ENCODE measurements around the gene FOSB. TPM values are rescaled to one million over a fixed set of nuclear protein-coding genes. Genes with fewer than 3 reads are reported as not detected.

Gene FOSB
- total and polyA plus RNA-seq, 2 donors (not counting 1 experiment from before 2014, with no cell fraction given) = 2.8 to 24.9 TPM

GRCh38 chr19:45477713-45478453 lies 10.1 kb downstream of the FOSB start:
- Histone ChIP-seq H3K27me3 (ENCODE audit: control insufficient read depth, insufficient read depth, low read length) (no peaks in the 10 kb centered on the region), H2AFZ (ENCODE audit: low read length) (no peak overlapping the region), H3K4me1 (ENCODE audit: control insufficient read depth, extremely low read depth, insufficient read depth, low read length) (peaks cover 6% of the 10 kb centered on the region), H3K9me3 (ENCODE audit: control insufficient read depth, insufficient read depth, low read depth, low read length) (no peaks in the 10 kb centered on the region), H3K36me3 (ENCODE audit: control insufficient read depth, insufficient read depth, low read length) (no peaks in the 10 kb centered on the region), H3K9ac (ENCODE audit: insufficient read depth, low read length) (peak overlapping the region; percentile 84), H3K79me2 (ENCODE audit: control insufficient read depth, insufficient read depth, low read length) (peaks cover 32% of the 10 kb centered on the region), H4K20me1 (ENCODE audit: control insufficient read depth, extremely low read depth, insufficient read depth, low read length) (no peaks in the 10 kb centered on the region), H3K4me3 (replicated peaks in 1 of 4; ENCODE audit: control extremely low read depth in 1 of 4, insufficient read depth in 1 of 4, low read depth in 3 of 4, low read length in 4 of 4) (peak overlapping the region; percentile 59 to 73 (median 65)), H3K4me2 (ENCODE audit: extremely low read depth, insufficient read depth, low read length) (peak overlapping the region; percentile 82), H3K27ac (ENCODE audit: insufficient read depth, low read length) (peak overlapping the region; percentile 99)
- no peak for TF ChIP-seq EZH2 (IDR thresholded peaks at IDR 0.05; ENCODE audit: low read length, missing control alignments)
- TF ChIP-seq, protein P1, sequence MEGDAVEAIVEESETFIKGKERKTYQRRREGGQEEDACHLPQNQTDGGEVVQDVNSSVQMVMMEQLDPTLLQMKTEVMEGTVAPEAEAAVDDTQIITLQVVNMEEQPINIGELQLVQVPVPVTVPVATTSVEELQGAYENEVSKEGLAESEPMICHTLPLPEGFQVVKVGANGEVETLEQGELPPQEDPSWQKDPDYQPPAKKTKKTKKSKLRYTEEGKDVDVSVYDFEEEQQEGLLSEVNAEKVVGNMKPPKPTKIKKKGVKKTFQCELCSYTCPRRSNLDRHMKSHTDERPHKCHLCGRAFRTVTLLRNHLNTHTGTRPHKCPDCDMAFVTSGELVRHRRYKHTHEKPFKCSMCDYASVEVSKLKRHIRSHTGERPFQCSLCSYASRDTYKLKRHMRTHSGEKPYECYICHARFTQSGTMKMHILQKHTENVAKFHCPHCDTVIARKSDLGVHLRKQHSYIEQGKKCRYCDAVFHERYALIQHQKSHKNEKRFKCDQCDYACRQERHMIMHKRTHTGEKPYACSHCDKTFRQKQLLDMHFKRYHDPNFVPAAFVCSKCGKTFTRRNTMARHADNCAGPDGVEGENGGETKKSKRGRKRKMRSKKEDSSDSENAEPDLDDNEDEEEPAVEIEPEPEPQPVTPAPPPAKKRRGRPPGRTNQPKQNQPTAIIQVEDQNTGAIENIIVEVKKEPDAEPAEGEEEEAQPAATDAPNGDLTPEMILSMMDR (conservative IDR thresholded peaks at IDR 0.05 in 1 of 2, IDR thresholded peaks at IDR 0.05 in 1 of 2; ENCODE audit: low read depth in 1 of 2, low read length in 2 of 2) = no peak
- DNase-seq (ENCODE audit: low read depth in 2 of 2) = no peak

DNA sequence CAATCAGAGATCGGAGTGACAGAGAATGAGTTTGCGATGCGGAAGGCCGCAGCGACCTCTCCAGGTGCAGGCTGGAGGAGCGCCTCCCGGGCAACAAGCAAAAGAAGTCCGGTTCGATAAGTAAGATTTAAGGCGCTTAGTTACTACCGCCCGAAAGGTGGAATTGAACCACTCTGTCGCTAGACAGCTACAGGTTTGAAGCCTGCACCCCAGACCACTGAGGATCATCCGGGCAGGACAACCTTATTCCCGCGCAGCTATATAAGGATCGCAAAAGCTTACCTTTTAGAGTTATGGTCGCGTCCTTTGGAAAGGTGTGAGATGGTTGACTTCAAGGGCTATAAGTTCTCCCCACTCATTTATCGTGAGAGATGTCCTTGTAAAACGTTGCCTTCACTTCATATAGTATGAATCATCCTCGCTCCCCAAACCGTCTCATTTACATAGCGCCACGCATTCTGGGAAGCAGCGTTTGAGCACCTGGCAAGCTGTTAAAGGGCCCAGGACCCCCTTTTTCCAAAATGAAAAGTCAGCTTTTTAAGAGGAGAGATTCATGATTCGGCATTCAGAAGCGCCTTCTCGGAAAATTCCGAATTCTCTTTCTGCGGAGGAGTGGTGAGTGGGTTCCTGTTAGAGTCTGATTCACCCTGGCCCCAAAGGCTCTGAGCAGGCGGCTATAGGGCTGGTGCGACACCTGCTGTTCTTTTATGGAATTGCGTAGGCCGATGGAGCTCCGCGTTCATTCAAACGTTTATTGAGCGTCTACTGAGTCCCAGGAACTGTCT lies 10.8 kb downstream of the FOSB start:
- no peaks in the 10 kb centered on the region for H3K27me3 ChIP-seq (ENCODE audit: control insufficient read depth, insufficient read depth, low read length)
- peak overlapping the region; percentile 72 for H2AFZ ChIP-seq (ENCODE audit: low read length)
- H3K27ac ChIP-seq (ENCODE audit: insufficient read depth, low read length) = peak overlapping the region; percentile 99
- peak overlapping the region; percentile 84 for H3K9ac ChIP-seq (ENCODE audit: insufficient read depth, low read length)
- TF ChIP-seq, protein P1 (conservative IDR thresholded peaks at IDR 0.05 in 1 of 2, IDR thresholded peaks at IDR 0.05 in 1 of 2; ENCODE audit: low read depth in 1 of 2, low read length in 2 of 2) = peak; percentile 96 to 97
- no peak for TF ChIP-seq EZH2 (IDR thresholded peaks at IDR 0.05; ENCODE audit: low read length, missing control alignments)
- DNase-seq (ENCODE audit: low read depth in 2 of 2) = peak; percentile 94 to 96
- no peaks in the 10 kb centered on the region for H4K20me1 ChIP-seq (ENCODE audit: control insufficient read depth, extremely low read depth, insufficient read depth, low read length)
- peak overlapping the region; percentile 82 for H3K4me2 ChIP-seq (ENCODE audit: extremely low read depth, insufficient read depth, low read length)
- no peaks in the 10 kb centered on the region for H3K36me3 ChIP-seq (ENCODE audit: control insufficient read depth, insufficient read depth, low read length)
- peak overlapping the region; percentile 59 to 73 (median 65) for H3K4me3 ChIP-seq (replicated peaks in 1 of 4; ENCODE audit: control extremely low read depth in 1 of 4, insufficient read depth in 1 of 4, low read depth in 3 of 4, low read length in 4 of 4)
- H3K79me2 ChIP-seq (ENCODE audit: control insufficient read depth, insufficient read depth, low read length) = peaks cover 27% of the 10 kb centered on the region
- H3K9me3 ChIP-seq (ENCODE audit: control insufficient read depth, insufficient read depth, low read depth, low read length) = no peaks in the 10 kb centered on the region
- peaks cover 6% of the 10 kb centered on the region for H3K4me1 ChIP-seq (ENCODE audit: control insufficient read depth, extremely low read depth, insufficient read depth, low read length)

DNA sequence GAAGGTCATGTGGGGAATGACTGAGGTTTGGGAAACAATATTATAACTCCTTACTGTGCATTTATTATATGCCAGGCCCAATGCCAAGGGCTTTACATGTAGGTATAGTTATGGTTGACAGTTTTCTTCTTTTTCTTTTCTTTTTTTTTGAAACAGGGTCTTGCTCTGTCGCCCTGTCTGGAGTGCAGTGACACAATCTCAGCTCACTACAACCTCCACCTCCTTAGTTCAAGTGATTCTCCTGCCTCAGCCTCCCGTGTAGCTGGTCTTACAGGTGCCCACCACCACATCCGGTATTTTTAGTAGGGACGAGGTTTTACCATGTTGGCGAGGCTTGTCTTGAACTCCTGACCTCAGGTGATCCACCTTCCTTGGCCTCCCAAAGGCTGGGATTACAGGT lies 15.2 kb downstream of the FOSB start:
- H3K79me2 ChIP-seq (ENCODE audit: control insufficient read depth, insufficient read depth, low read length) = no peaks in the 10 kb centered on the region
- H2AFZ ChIP-seq (ENCODE audit: low read length) = no peak overlapping the region
- H3K9me3 ChIP-seq (ENCODE audit: control insufficient read depth, insufficient read depth, low read depth, low read length) = no peaks in the 10 kb centered on the region
- H3K4me1 ChIP-seq (ENCODE audit: control insufficient read depth, extremely low read depth, insufficient read depth, low read length) = no peaks in the 10 kb centered on the region
- no peak for TF ChIP-seq EZH2 (IDR thresholded peaks at IDR 0.05; ENCODE audit: low read length, missing control alignments)
- TF ChIP-seq, protein P1 (conservative IDR thresholded peaks at IDR 0.05 in 1 of 2, IDR thresholded peaks at IDR 0.05 in 1 of 2; ENCODE audit: low read depth in 1 of 2, low read length in 2 of 2) = no peak
- no peak for DNase-seq (ENCODE audit: low read depth in 2 of 2)
- no peaks in the 10 kb centered on the region for H3K27me3 ChIP-seq (ENCODE audit: control insufficient read depth, insufficient read depth, low read length)
- H3K4me3 ChIP-seq (replicated peaks in 1 of 4; ENCODE audit: control extremely low read depth in 1 of 4, insufficient read depth in 1 of 4, low read depth in 3 of 4, low read length in 4 of 4) = no peak overlapping the region
- H4K20me1 ChIP-seq (ENCODE audit: control insufficient read depth, extremely low read depth, insufficient read depth, low read length) = no peaks in the 10 kb centered on the region
- H3K36me3 ChIP-seq (ENCODE audit: control insufficient read depth, insufficient read depth, low read length) = no peaks in the 10 kb centered on the region
- no peak overlapping the region for H3K4me2 ChIP-seq (ENCODE audit: extremely low read depth, insufficient read depth, low read length)
- H3K9ac ChIP-seq (ENCODE audit: insufficient read depth, low read length) = no peak overlapping the region
- no peak overlapping the region for H3K27ac ChIP-seq (ENCODE audit: insufficient read depth, low read length)

Measured in fibroblast of lung (primary cell).